K562 (cell line): ENCODE results near the gene CLCF1. TPM values are rescaled to one million over a fixed set of nuclear protein-coding genes. Genes with fewer than 3 reads are reported as not detected.

Source experiments
- ATAC-seq: fragments of 200-7000 bp; cut with Tn5 transposase; 3 replicates; pipeline ENCODE4 v1.9.1; 2020; ENCODE audit warnings: moderate library complexity
- BruUV-seq: library from RNA; stranded (reverse); fragments of 400-500 nt; replicated peaks from 2 replicates; lab custom pipeline; 2021; lab: Mats Ljungman, UMichigan
- CTCF ChIA-PET: fragments of 300-600 bp; formaldehyde crosslinking; extraction: SDS; loops from one replicate; lab custom pipeline; 2021; ENCODE audit warnings: low intra/inter-chr PET ratio; lab: Yijun Ruan, JAX
- POLR2A ChIA-PET: fragments of 300-600, 350-650 bp; sonication (Branson Sonifier 250); formaldehyde crosslinking; extraction: SDS; loops from one replicate; lab custom pipeline; 2021; ENCODE audit warnings: antibody characterized with exemption, inconsistent platforms; lab: Yijun Ruan, JAX
- DNase-seq, 4 experiments: peaks; one replicate each; pipeline versions ENCODE4 v3.0.0 to v3.0.0-alpha.2; 2011 to 2018; ENCODE audit warnings: low spot score in 3 of 4, mixed read lengths in 3 of 4; ENCODE audit errors: extremely low read depth in 1 of 4
- FAIRE-seq: peaks from 2 replicates; lab custom pipeline; 2011; peaks lifted over from hg19 to GRCh38; lab: Jason Lieb, UNC
- H2AFZ ChIP-seq: 2 replicates; pipeline ENCODE4 v1.6.0; 2011; ENCODE audit warnings: low read depth, low read length, control low read depth, inconsistent platforms
- H3K27ac ChIP-seq: fragments of 200-600 bp; 3 replicates; pipeline ENCODE4 v1.8.0; 2011; ENCODE audit warnings: low read depth, mild to moderate bottlenecking, control low read depth, inconsistent platforms, low read length, moderate library complexity, mixed read lengths; ENCODE audit errors: extremely low read depth
- H3K27me3 ChIP-seq, 2 experiments: fragments of 300-600 bp in 1 of 2; 2 replicates in 1 of 2; 3 replicates in 1 of 2; pipeline versions ENCODE4 v1.6.0 to v1.8.0; 2011; ENCODE audit warnings: inconsistent platforms in 2 of 2, low read length in 2 of 2, mild to moderate bottlenecking in 1 of 2, mixed read lengths in 1 of 2, moderate library complexity in 1 of 2; ENCODE audit not compliant: control insufficient read depth in 2 of 2, insufficient read depth in 2 of 2
- H3K36me3 ChIP-seq: fragments of 300-600 bp; 3 replicates; pipeline ENCODE4 v1.8.0; 2011; ENCODE audit warnings: mild to moderate bottlenecking, low read length, inconsistent platforms; ENCODE audit not compliant: control insufficient read depth, insufficient read depth
- H3K4me1 ChIP-seq, 2 experiments: fragments of 200-600 bp in 1 of 2; replicated peaks in 1 of 2; 2 replicates in 1 of 2; 3 replicates in 1 of 2; pipeline versions ENCODE4 v1.5.1 to v1.8.0; 2011; ENCODE audit warnings: inconsistent platforms in 2 of 2, low read length in 2 of 2, mild to moderate bottlenecking in 1 of 2, mixed read lengths in 1 of 2, moderate library complexity in 1 of 2; ENCODE audit not compliant: control insufficient read depth in 2 of 2, insufficient read depth in 2 of 2
- H3K4me2 ChIP-seq: 2 replicates; pipeline ENCODE4 v1.6.1; 2011; ENCODE audit warnings: low read length, control low read depth, inconsistent platforms, mixed read lengths; ENCODE audit not compliant: insufficient read depth
- H3K4me3 ChIP-seq: fragments of 200-600 bp; sonication (generic), shearing (Covaris generic); 2 replicates; pipeline ENCODE4 v1.5.1; 2016; ENCODE audit warnings: control low read depth, inconsistent platforms
- H3K79me2 ChIP-seq: fragments of 200-600 bp; 3 replicates; pipeline ENCODE4 v1.8.0; 2011; ENCODE audit warnings: low read length, inconsistent platforms; ENCODE audit not compliant: control insufficient read depth, insufficient read depth
- H3K9ac ChIP-seq, 2 experiments: 2 replicates each; pipeline versions ENCODE4 v1.6.0 to v1.6.1; 2011; ENCODE audit warnings: low read depth in 2 of 2, low read length in 2 of 2, control low read depth in 1 of 2, inconsistent platforms in 1 of 2, mild to moderate bottlenecking in 1 of 2, mixed read lengths in 1 of 2; ENCODE audit not compliant: insufficient read depth in 1 of 2
- H3K9me1 ChIP-seq: one replicate; pipeline ENCODE4 v1.6.0; 2011; ENCODE audit warnings: inconsistent platforms, mild to moderate bottlenecking, low read length, moderate library complexity; ENCODE audit not compliant: control insufficient read depth, insufficient read depth
- H3K9me3 ChIP-seq: replicated peaks from 2 replicates; pipeline ENCODE4 v1.5.1; 2011; ENCODE audit warnings: low read depth, low read length, inconsistent platforms; ENCODE audit not compliant: control insufficient read depth, insufficient read depth
- H4K20me1 ChIP-seq: replicated peaks from 2 replicates; pipeline ENCODE4 v1.6.1; 2011; ENCODE audit warnings: low read length, inconsistent platforms, mixed read lengths; ENCODE audit not compliant: control insufficient read depth, insufficient read depth
- ARHGAP35 ChIP-seq: fragments of 450-650 bp; IDR thresholded peaks from 2 replicates; pipeline ENCODE4 v1.6.1; 2018; ENCODE audit not compliant: partially characterized antibody
- CCAR2 ChIP-seq: fragments of 200-400 bp; formaldehyde crosslinking; IDR thresholded peaks from 2 replicates; pipeline ENCODE4 v1.6.1; 2017; ENCODE audit warnings: mild to moderate bottlenecking, low read depth, low read length
- EGR1 ChIP-seq: fragments of 450-650 bp; conservative IDR thresholded peaks from 2 replicates; pipeline ENCODE4 v1.6.1; 2017; ENCODE audit warnings: mild to moderate bottlenecking
- EHMT2 ChIP-seq: fragments of 450-650 bp; IDR thresholded peaks from 2 replicates; pipeline ENCODE4 v1.6.1; 2018; ENCODE audit warnings: antibody characterized with exemption
- GABPB1 ChIP-seq: sonication (generic); formaldehyde crosslinking; IDR thresholded peaks from 2 replicates; pipeline ENCODE4 v1.8.0; 2022; ENCODE audit warnings: mild to moderate bottlenecking, missing genetic modification reagents
- KLF16 ChIP-seq: IDR thresholded peaks from 2 replicates; pipeline ENCODE4 v1.6.1; 2016; ENCODE audit warnings: antibody characterized with exemption
- NFE2 ChIP-seq: IDR thresholded peaks from 2 replicates; pipeline ENCODE4 v1.6.1; 2014; ENCODE audit warnings: antibody characterized with exemption, low read depth
- NFIC ChIP-seq: fragments of 450-650 bp; IDR thresholded peaks from 2 replicates; pipeline ENCODE4 v1.6.1; 2017; ENCODE audit warnings: mild to moderate bottlenecking, inconsistent platforms
- POLR2G ChIP-seq: fragments of 200-400 bp; formaldehyde crosslinking; IDR thresholded peaks from 2 replicates; pipeline ENCODE4 v1.6.1; 2017; ENCODE audit warnings: low read depth, mild to moderate bottlenecking, antibody characterized with exemption, low read length, moderate library complexity
- SMAD2 ChIP-seq: fragments of 150-350 bp; IDR thresholded peaks from 2 replicates; pipeline ENCODE4 v1.6.1; 2014; ENCODE audit warnings: low read depth, mild to moderate bottlenecking, low read length
- TEAD4 ChIP-seq, 2 experiments: sonication (generic) in 1 of 2; formaldehyde crosslinking in 1 of 2; IDR thresholded peaks; 2 replicates each; pipeline versions ENCODE4 v1.6.1 to v1.8.0; 2012 to 2022; ENCODE audit warnings: borderline replicate concordance in 1 of 2, inconsistent platforms in 1 of 2, low read length in 1 of 2, mild to moderate bottlenecking in 1 of 2, missing genetic modification reagents in 1 of 2
- ZBTB17 ChIP-seq: fragments of 450-650 bp; formaldehyde crosslinking; IDR thresholded peaks from 2 replicates; pipeline ENCODE4 v1.4.0; 2020; ENCODE audit warnings: mild to moderate bottlenecking
- WGBS: fragments of 100-300 bp; shearing (Covaris generic); methylation state at CpG from one replicate; pipeline ENCODE4 v1.1.6; 2016; ENCODE audit warnings: low coverage, mixed read lengths; ENCODE audit not compliant: insufficient coverage; ENCODE audit errors: missing lambda C conversion rate; 5-methylcytosine and 5-hydroxymethylcytosine counted together
- in situ Hi-C: fragments of 300-500 bp; cut with MboI; formaldehyde crosslinking; loops from 4 replicates; pipeline ENCODE4 v1.15.0; 2018; ENCODE audit warnings: inconsistent platforms, mixed read lengths
- intact Hi-C: fragments of 100-400 bp; cut with micrococcal nuclease; formaldehyde crosslinking; loops from 2 replicates; pipeline ENCODE4 v1.14.2; 2022
- polyA plus RNA-seq, 8 experiments: library from polyadenylated mRNA; depleted of rRNA in 4 of 8; stranded (reverse) in 5 of 8; unstranded in 3 of 8; fragments of >200 nt; fragmentation: Nextera tagmentation in 2 of 8; fragmentation: Illumina TruSeq in 1 of 8; extraction: Ambion mirVana in 2 of 8; extraction: Trizol in 1 of 8; gene quantifications; 2 replicates each; pipeline versions ENCODE4 v1.2.1 to v1.2.3, GENCODE V29; 2011 to 2014; ENCODE audit warnings: inconsistent platforms in 1 of 8, missing spikeins in 1 of 8
- total RNA-seq, 7 experiments: library from RNA; depleted of rRNA in 6 of 7; stranded (reverse); fragments of >200 nt in 6 of 7; fragmentation: Illumina TruSeq in 2 of 7; extraction: Trizol in 2 of 7; gene quantifications; 2 replicates each; pipeline versions ENCODE4 v1.2.1 to v1.2.3, GENCODE V29; 2011 to 2021; ENCODE audit warnings: low replicate concordance in 1 of 7
- TF ChIP-seq, protein P1 (sequence below): sonication (generic); formaldehyde crosslinking; IDR thresholded peaks from 2 replicates; pipeline ENCODE4 v1.8.1; 2023; ENCODE audit warnings: mild to moderate bottlenecking, missing genetic modification reagents

Gene CLCF1
- total and polyA plus RNA-seq, 9 of the 15 experiments (the other 6 are each of a cell fraction or from before 2014, with no cell fraction given), result 0.49 to 5.8 (median 3.0) TPM

DNA sequence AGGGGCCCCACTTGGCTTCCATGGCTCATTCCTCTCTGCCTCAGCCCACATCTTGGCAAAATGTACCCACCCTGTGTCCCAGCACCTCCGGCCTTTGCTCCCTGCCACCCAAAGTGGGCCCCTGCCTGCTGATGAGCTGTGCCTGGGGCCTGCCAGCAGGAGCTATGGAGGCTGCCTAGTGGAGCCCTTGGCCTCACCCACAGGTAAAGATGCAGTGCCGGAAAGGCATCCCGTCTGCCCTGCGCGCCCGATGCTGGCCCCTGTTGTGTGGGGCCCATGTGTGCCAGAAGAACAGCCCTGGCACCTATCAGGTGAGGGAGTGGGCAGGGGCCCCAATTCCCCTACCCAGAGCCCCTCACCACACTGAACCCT is 31.8 kb upstream of the CLCF1 start:
- Histone ChIP-seq H3K79me2 (peaks cover 14% of the 10 kb centered on the region), H3K4me2 (no peak overlapping the region), H2AFZ (no peak overlapping the region), H3K9ac (peak overlapping the region in 1 of 2 experiments; percentile 75; a peak in 1 of 4 replicates), H3K36me3 (peaks cover 6% of the 10 kb centered on the region), H3K4me1 (peaks cover 17 to 81% of the 10 kb centered on the region in 2 experiments), H3K27ac (no peak overlapping the region), H4K20me1 (no peaks in the 10 kb centered on the region), H3K27me3 (no peaks in the 10 kb centered on the region), H3K4me3 (no peak overlapping the region), H3K9me3 (no peaks in the 10 kb centered on the region), H3K9me1 (no peaks in the 10 kb centered on the region)
- no peak for FAIRE-seq
- in situ Hi-C loops (no loop called here), intact Hi-C loops (no loop called here)
- DNase-seq, result no peak
- no peak for ATAC-seq
- TF ChIP-seq KLF16, result no peak
- peak; percentile 21; the same call in 1 of the 2 replicates for TF ChIP-seq POLR2G
- no TSS peak for BruUV-seq
- CTCF ChIA-PET, result no interaction called here
- WGBS, result 96% methylated on average over 6 of the region's 6 CpGs
- POLR2A ChIA-PET, result interaction anchor here (0.6 to 1.2 kb wide), 3 partner anchors 10 to 96 kb away, joined by 3 to 4 read pairs (median 3); no protein-coding TSS in a partner anchor

- in situ Hi-C loops, result no loop called here
- Histone ChIP-seq H3K4me1 (peaks cover 18 to 85% of the 10 kb centered on the region in 2 experiments), H3K4me3 (no peak overlapping the region), H3K9me3 (no peaks in the 10 kb centered on the region), H3K79me2 (peaks cover 17% of the 10 kb centered on the region), H3K27ac (no peak overlapping the region), H2AFZ (no peak overlapping the region; the same call in 1 of the 2 replicates), H3K36me3 (peaks cover 10% of the 10 kb centered on the region), H3K4me2 (no peak overlapping the region), H3K9me1 (no peaks in the 10 kb centered on the region), H3K9ac (peak overlapping the region in 1 of 2 experiments; percentile 87; a peak in 2 of 4 replicates), H3K27me3 (no peaks in the 10 kb centered on the region), H4K20me1 (no peaks in the 10 kb centered on the region)
- intact Hi-C loops, result loop anchor here (5.0 kb wide), 2 partner anchors 78 to 178 kb away; partner anchors contain the start of genes AIP and GSTP1
- FAIRE-seq (peak; percentile 56), DNase-seq (peak in 1 of 4 experiments; percentile 12), ATAC-seq (no peak)
- BruUV-seq, result no TSS peak
- 56% methylated on average over 7 of the region's 13 CpGs for WGBS
- POLR2A ChIA-PET, result interaction anchor here (0.6 to 1.2 kb wide), 4 partner anchors 8 to 97 kb away, joined by 3 to 4 read pairs (median 4); no protein-coding TSS in a partner anchor
- peak; percentile 33; the same call in 1 of the 2 replicates for TF ChIP-seq NFIC
- no peak for TF ChIP-seq CCAR2
- no peak for TF ChIP-seq SMAD2
- no peak for TF ChIP-seq EHMT2
- no peak for TF ChIP-seq TEAD4 (IDR thresholded peaks at IDR 0.05; ENCODE audit: low read length)
- TF ChIP-seq TEAD4 (CRISPR knock-in tag; IDR thresholded peaks at IDR 0.05; ENCODE audit: borderline replicate concordance), result no peak
- no peak for TF ChIP-seq NFE2
- no peak for TF ChIP-seq ZBTB17 (CRISPR knock-in tag)
- TF ChIP-seq EGR1, result peak; percentile 88
- no peak for TF ChIP-seq ARHGAP35
- no peak for TF ChIP-seq GABPB1 (CRISPR knock-in tag)
- TF ChIP-seq, protein P1, sequence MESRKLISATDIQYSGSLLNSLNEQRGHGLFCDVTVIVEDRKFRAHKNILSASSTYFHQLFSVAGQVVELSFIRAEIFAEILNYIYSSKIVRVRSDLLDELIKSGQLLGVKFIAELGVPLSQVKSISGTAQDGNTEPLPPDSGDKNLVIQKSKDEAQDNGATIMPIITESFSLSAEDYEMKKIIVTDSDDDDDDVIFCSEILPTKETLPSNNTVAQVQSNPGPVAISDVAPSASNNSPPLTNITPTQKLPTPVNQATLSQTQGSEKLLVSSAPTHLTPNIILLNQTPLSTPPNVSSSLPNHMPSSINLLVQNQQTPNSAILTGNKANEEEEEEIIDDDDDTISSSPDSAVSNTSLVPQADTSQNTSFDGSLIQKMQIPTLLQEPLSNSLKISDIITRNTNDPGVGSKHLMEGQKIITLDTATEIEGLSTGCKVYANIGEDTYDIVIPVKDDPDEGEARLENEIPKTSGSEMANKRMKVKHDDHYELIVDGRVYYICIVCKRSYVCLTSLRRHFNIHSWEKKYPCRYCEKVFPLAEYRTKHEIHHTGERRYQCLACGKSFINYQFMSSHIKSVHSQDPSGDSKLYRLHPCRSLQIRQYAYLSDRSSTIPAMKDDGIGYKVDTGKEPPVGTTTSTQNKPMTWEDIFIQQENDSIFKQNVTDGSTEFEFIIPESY (CRISPR knock-in tag), result peak; percentile 30; the same call in 1 of the 2 replicates
- CTCF ChIA-PET, result no interaction called here
These were observed 31.3 kb upstream of the CLCF1 start for GRCh38 chr11:67404515-67405195.
